Gastrocnemius medialis (tissue), 4 donors: ENCODE data around the gene HACD3. TPM values are rescaled to one million over a fixed set of nuclear protein-coding genes. Genes with fewer than 3 reads are reported as not detected.

ENCODE experiments used
- ATAC-seq, 2 donors: fragments of 150-250 bp; one replicate each; pipeline ENCODE4 v1.9.1; 2016
- DNase-seq, 2 donors: peaks; one replicate each; pipeline ENCODE4 v3.0.0-alpha.2; 2019
- H3K27ac ChIP-seq, 4 donors: fragments of 200-600 bp; sonication (generic); 1 replicate in 1 of 4; 2 replicates in 3 of 4; pipeline ENCODE4 v1.5.1; 2016 to 2018; ENCODE audit warnings: mild to moderate bottlenecking in 2 of 4, moderate library complexity in 1 of 4
- H3K27me3 ChIP-seq, 3 donors: fragments of 200-600 bp; sonication (generic) in 2 of 3; 1 replicate in 1 of 3; 2 replicates in 2 of 3; pipeline versions ENCODE4 v1.5.1 to v1.6.0; 2016 to 2019; ENCODE audit warnings: mild to moderate bottlenecking in 1 of 3, moderate library complexity in 1 of 3
- H3K36me3 ChIP-seq, 2 donors: fragments of 200-600 bp; sonication (generic) in 1 of 2; one replicate each; pipeline ENCODE4 v1.5.1; 2017 to 2018
- H3K4me1 ChIP-seq, 2 donors: fragments of 200-600 bp; sonication (generic) in 1 of 2; one replicate each; pipeline ENCODE4 v1.5.1; 2016 to 2017; ENCODE audit warnings: mild to moderate bottlenecking in 2 of 2
- H3K4me3 ChIP-seq, 4 donors: fragments of 200-600 bp; sonication (generic) in 3 of 4; 1 replicate in 1 of 4; 2 replicates in 3 of 4; pipeline ENCODE4 v1.5.1; 2016 to 2019; ENCODE audit warnings: mild to moderate bottlenecking in 2 of 4
- H3K9me3 ChIP-seq, 3 donors: fragments of 200-600 bp; sonication (generic) in 2 of 3; 1 replicate in 1 of 3; 2 replicates in 2 of 3; pipeline ENCODE4 v1.5.1; 2016 to 2019
- CTCF ChIP-seq, 5 experiments: fragments of 450-650 bp in 3 of 5; fragments of 200-600 bp in 2 of 5; sonication (generic) in 2 of 5; IDR thresholded peaks in 4 of 5; conservative IDR thresholded peaks in 1 of 5; 1 replicate in 4 of 5; 2 replicates in 1 of 5; pipeline ENCODE4 v1.5.1; 2016 to 2019; ENCODE audit warnings: antibody characterized with exemption in 5 of 5, mild to moderate bottlenecking in 3 of 5, moderate library complexity in 3 of 5
- POLR2A ChIP-seq, 2 donors: fragments of 450-650 bp; IDR thresholded peaks; one replicate each; pipeline ENCODE4 v1.6.1; 2017; ENCODE audit warnings: antibody characterized with exemption in 2 of 2, mild to moderate bottlenecking in 2 of 2, moderate library complexity in 2 of 2
- in situ Hi-C, 4 donors: fragments of 200-750 bp; cut with MboI; loops; one replicate each; pipeline versions ENCODE4 v1.15.0 to v1.8.0; 2017; ENCODE audit warnings: low sequenced_read_pairs in 4 of 4
- intact Hi-C: fragments of 100-400 bp; cut with DNase I; formaldehyde crosslinking; loops from one replicate; pipeline ENCODE4 v1.15.1; 2023; ENCODE audit warnings: low total_unique reads
- total RNA-seq, 4 donors: library from RNA; depleted of rRNA; stranded (reverse); fragments of >200 nt; gene quantifications; one replicate each; pipeline versions ENCODE4 v1.1.0 to v1.2.3, GENCODE V29; 2016

The HACD3 gene
- total RNA-seq, 4 donors from 2014 or later = 4.5 to 9.5 (median 6.5) TPM

- no peak overlapping the region for H3K27ac ChIP-seq
- in situ Hi-C loops = no loop called here
- no peak for ATAC-seq
Measured at GRCh38 chr15:65623103-65623502, 92.8 kb downstream of the HACD3 start.

GRCh38 chr15:65626856-65627255 lies 96.6 kb downstream of the HACD3 start:
- in situ Hi-C loops = loop anchor here (25.0 kb wide), 3 partner anchors 235 to 660 kb away; partner anchors contain the start of genes RAB11A (in 4 of the 4), DIS3L (in 3 of the 4) and MEGF11 (in 1 of the 4)
- Histone ChIP-seq H3K9me3 (no peaks in the 10 kb centered on the region), H3K27me3 (no peaks in the 10 kb centered on the region), H3K36me3 (no peaks in the 10 kb centered on the region), H3K4me3 (no peak overlapping the region), H3K27ac (no peak overlapping the region), H3K4me1 (no peaks in the 10 kb centered on the region)
- TF ChIP-seq CTCF (IDR thresholded peaks at IDR 0.05 in 4 of 5, conservative IDR thresholded peaks at IDR 0.05 in 1 of 5) = no peak
- TF ChIP-seq POLR2A (IDR thresholded peaks at IDR 0.05) = no peak
- ATAC-seq = no peak
- DNase-seq = no peak
- intact Hi-C loops = no loop called here

More at GRCh38 chr15:65623103-65623502, 92.8 kb downstream of the HACD3 start:
- Histone ChIP-seq H3K4me3 (no peak overlapping the region), H3K27me3 (no peaks in the 10 kb centered on the region), H3K36me3 (no peaks in the 10 kb centered on the region), H3K4me1 (no peaks in the 10 kb centered on the region), H3K9me3 (no peaks in the 10 kb centered on the region)
- intact Hi-C loops = no loop called here
- DNase-seq = no peak
- no peak for TF ChIP-seq CTCF (IDR thresholded peaks at IDR 0.05 in 4 of 5, conservative IDR thresholded peaks at IDR 0.05 in 1 of 5)
- TF ChIP-seq POLR2A (IDR thresholded peaks at IDR 0.05) = no peak

Other genes with a start within 250 kb of the HACD3 start
- gene PARP16, start 243.6 kb upstream of the HACD3 start, total RNA-seq = 1 to 10 TPM; 2.6 to 3.3 (median 3.0) TPM
- gene RNU5A-1, start 234.4 kb upstream of the HACD3 start, total RNA-seq = not detected
- not detected for gene RNU5B-1, start 225.8 kb upstream of the HACD3 start, total RNA-seq
- gene IGDCC3, start 152.5 kb upstream of the HACD3 start, total RNA-seq = not detected
- gene IGDCC4, start 107.5 kb upstream of the HACD3 start, total RNA-seq = 1 to 10 TPM; 2.3 to 7.4 (median 2.8) TPM
- 10 to 100 TPM; 36.9 to 76.6 (median 48.0) TPM for gene DPP8, start 12.8 kb upstream of the HACD3 start, total RNA-seq
- 10 to 100 TPM; 11.9 to 20.0 (median 14.8) TPM for gene INTS14, start 80.7 kb downstream of the HACD3 start, total RNA-seq
- under 1 TPM; 0.41 to 0.81 (median 0.69) TPM for gene SLC24A1, start 91.5 kb downstream of the HACD3 start, total RNA-seq